ENCODE measurements around the gene MRPL43. TPM values are rescaled to one million over a fixed set of nuclear protein-coding genes. Genes with fewer than 3 reads are reported as not detected.

The MRPL43 gene
- total and polyA plus RNA-seq, 2 donors = 55.0 to 95.1 TPM

GRCh38 chr10:100968062-100968736 lies 19.1 kb downstream of the MRPL43 start:
- WGBS = 95% methylated on average over 2 of the region's 2 CpGs
- Histone ChIP-seq H3K4me1 (ENCODE audit: control insufficient read depth in 2 of 2, insufficient read depth in 2 of 2, low read length in 2 of 2) (peaks cover 2 to 15% of the 10 kb centered on the region in 2 donors), H3K27me3 (ENCODE audit: control insufficient read depth in 2 of 2, insufficient read depth in 1 of 2, low read length in 1 of 2) (peaks cover 3 to 8% of the 10 kb centered on the region in 2 donors), H3K27ac (ENCODE audit: low read depth in 1 of 2, low read length in 1 of 2) (no peak overlapping the region), H3K4me3 (ENCODE audit: low read length in 2 of 2) (no peak overlapping the region), H3K36me3 (ENCODE audit: control insufficient read depth in 2 of 2, insufficient read depth in 2 of 2, low read length in 1 of 2) (peaks cover 0 to 18% of the 10 kb centered on the region in 2 donors), H3K9me3 (ENCODE audit: control insufficient read depth in 2 of 2, insufficient read depth in 1 of 2, low read length in 1 of 2) (no peaks in the 10 kb centered on the region)
- no peak for DNase-seq (ENCODE audit: low read depth in 6 of 9, low spot score in 9 of 9)

GRCh38 chr10:100967332-100967731 lies 20.0 kb downstream of the MRPL43 start:
- 97% methylated on average over 2 of the region's 2 CpGs for WGBS
- Histone ChIP-seq H3K27ac (ENCODE audit: low read depth in 1 of 2, low read length in 1 of 2) (no peak overlapping the region), H3K27me3 (ENCODE audit: control insufficient read depth in 2 of 2, insufficient read depth in 1 of 2, low read length in 1 of 2) (peaks cover 3 to 8% of the 10 kb centered on the region in 2 donors), H3K36me3 (ENCODE audit: control insufficient read depth in 2 of 2, insufficient read depth in 2 of 2, low read length in 1 of 2) (peaks cover 0 to 27% of the 10 kb centered on the region in 2 donors), H3K9me3 (ENCODE audit: control insufficient read depth in 2 of 2, insufficient read depth in 1 of 2, low read length in 1 of 2) (no peaks in the 10 kb centered on the region), H3K4me1 (ENCODE audit: control insufficient read depth in 2 of 2, insufficient read depth in 2 of 2, low read length in 2 of 2) (peaks cover 2 to 15% of the 10 kb centered on the region in 2 donors), H3K4me3 (ENCODE audit: low read length in 2 of 2) (no peak overlapping the region)
- no peak for DNase-seq (ENCODE audit: low read depth in 6 of 9, low spot score in 9 of 9)

GRCh38 chr10:100966887-100967286 lies 20.4 kb downstream of the MRPL43 start:
- no peak for DNase-seq (ENCODE audit: low read depth in 6 of 9, low spot score in 9 of 9)
- Histone ChIP-seq H3K36me3 (ENCODE audit: control insufficient read depth in 2 of 2, insufficient read depth in 2 of 2, low read length in 1 of 2) (peaks cover 0 to 31% of the 10 kb centered on the region in 2 donors), H3K27me3 (ENCODE audit: control insufficient read depth in 2 of 2, insufficient read depth in 1 of 2, low read length in 1 of 2) (peaks cover 3 to 8% of the 10 kb centered on the region in 2 donors), H3K4me1 (ENCODE audit: control insufficient read depth in 2 of 2, insufficient read depth in 2 of 2, low read length in 2 of 2) (peaks cover 2 to 15% of the 10 kb centered on the region in 2 donors), H3K4me3 (ENCODE audit: low read length in 2 of 2) (no peak overlapping the region), H3K9me3 (ENCODE audit: control insufficient read depth in 2 of 2, insufficient read depth in 1 of 2, low read length in 1 of 2) (no peaks in the 10 kb centered on the region), H3K27ac (ENCODE audit: low read depth in 1 of 2, low read length in 1 of 2) (no peak overlapping the region)
- 97% methylated on average over 2 of the region's 2 CpGs for WGBS

- no peak overlapping the region for H3K27ac ChIP-seq (ENCODE audit: low read depth in 1 of 2, low read length in 1 of 2)
- no peaks in the 10 kb centered on the region for H3K9me3 ChIP-seq (ENCODE audit: control insufficient read depth in 2 of 2, insufficient read depth in 1 of 2, low read length in 1 of 2)
- no peak overlapping the region for H3K4me3 ChIP-seq (ENCODE audit: low read length in 2 of 2)
- H3K36me3 ChIP-seq (ENCODE audit: control insufficient read depth in 2 of 2, insufficient read depth in 2 of 2, low read length in 1 of 2) = peaks cover 0 to 33% of the 10 kb centered on the region in 2 donors
- WGBS = 78% methylated on average over 5 of the region's 5 CpGs
- peaks cover 2 to 15% of the 10 kb centered on the region in 2 donors for H3K4me1 ChIP-seq (ENCODE audit: control insufficient read depth in 2 of 2, insufficient read depth in 2 of 2, low read length in 2 of 2)
- peaks cover 3 to 8% of the 10 kb centered on the region in 2 donors for H3K27me3 ChIP-seq (ENCODE audit: control insufficient read depth in 2 of 2, insufficient read depth in 1 of 2, low read length in 1 of 2)
- no peak for DNase-seq (ENCODE audit: low read depth in 6 of 9, low spot score in 9 of 9)
These were observed 21.5 kb downstream of the MRPL43 start for GRCh38 chr10:100965820-100966219.

GRCh38 chr10:100963826-100964225 lies 23.5 kb downstream of the MRPL43 start:
- no peak overlapping the region for H3K27ac ChIP-seq (ENCODE audit: low read depth in 1 of 2, low read length in 1 of 2)
- H3K9me3 ChIP-seq (ENCODE audit: control insufficient read depth in 2 of 2, insufficient read depth in 1 of 2, low read length in 1 of 2) = no peaks in the 10 kb centered on the region
- 98% methylated on average over 1 of the region's 1 CpG for WGBS
- no peak for DNase-seq (ENCODE audit: low read depth in 6 of 9, low spot score in 9 of 9)
- peaks cover 4 to 44% of the 10 kb centered on the region in 2 donors for H3K36me3 ChIP-seq (ENCODE audit: control insufficient read depth in 2 of 2, insufficient read depth in 2 of 2, low read length in 1 of 2)
- H3K4me3 ChIP-seq (ENCODE audit: low read length in 2 of 2) = no peak overlapping the region
- peaks cover 0 to 4% of the 10 kb centered on the region in 2 donors for H3K4me1 ChIP-seq (ENCODE audit: control insufficient read depth in 2 of 2, insufficient read depth in 2 of 2, low read length in 2 of 2)
- no peaks in the 10 kb centered on the region for H3K27me3 ChIP-seq (ENCODE audit: control insufficient read depth in 2 of 2, insufficient read depth in 1 of 2, low read length in 1 of 2)

- DNase-seq (ENCODE audit: low read depth in 6 of 9, low spot score in 9 of 9) = no peak
- H3K9me3 ChIP-seq (ENCODE audit: control insufficient read depth in 2 of 2, insufficient read depth in 1 of 2, low read length in 1 of 2) = no peaks in the 10 kb centered on the region
- H3K36me3 ChIP-seq (ENCODE audit: control insufficient read depth in 2 of 2, insufficient read depth in 2 of 2, low read length in 1 of 2) = peaks cover 6 to 55% of the 10 kb centered on the region in 2 donors
- H3K27me3 ChIP-seq (ENCODE audit: control insufficient read depth in 2 of 2, insufficient read depth in 1 of 2, low read length in 1 of 2) = no peaks in the 10 kb centered on the region
- no peak overlapping the region for H3K4me3 ChIP-seq (ENCODE audit: low read length in 2 of 2)
- H3K4me1 ChIP-seq (ENCODE audit: control insufficient read depth in 2 of 2, insufficient read depth in 2 of 2, low read length in 2 of 2) = no peaks in the 10 kb centered on the region
- H3K27ac ChIP-seq (ENCODE audit: low read depth in 1 of 2, low read length in 1 of 2) = no peak overlapping the region
- WGBS = 95% methylated on average over 4 of the region's 4 CpGs
These were observed 24.8 kb downstream of the MRPL43 start for GRCh38 chr10:100962351-100963080.

- Histone ChIP-seq H3K4me3 (ENCODE audit: low read length in 2 of 2) (no peak overlapping the region), H3K4me1 (ENCODE audit: control insufficient read depth in 2 of 2, insufficient read depth in 2 of 2, low read length in 2 of 2) (no peaks in the 10 kb centered on the region), H3K36me3 (ENCODE audit: control insufficient read depth in 2 of 2, insufficient read depth in 2 of 2, low read length in 1 of 2) (peaks cover 6 to 50% of the 10 kb centered on the region in 2 donors), H3K27me3 (ENCODE audit: control insufficient read depth in 2 of 2, insufficient read depth in 1 of 2, low read length in 1 of 2) (no peaks in the 10 kb centered on the region), H3K27ac (ENCODE audit: low read depth in 1 of 2, low read length in 1 of 2) (no peak overlapping the region), H3K9me3 (ENCODE audit: control insufficient read depth in 2 of 2, insufficient read depth in 1 of 2, low read length in 1 of 2) (no peaks in the 10 kb centered on the region)
- no peak for DNase-seq (ENCODE audit: low read depth in 6 of 9, low spot score in 9 of 9)
These were observed 27.0 kb downstream of the MRPL43 start for GRCh38 chr10:100960251-100960650.

- no peaks in the 10 kb centered on the region for H3K4me1 ChIP-seq (ENCODE audit: control insufficient read depth in 2 of 2, insufficient read depth in 2 of 2, low read length in 2 of 2)
- WGBS = 96% methylated on average over 3 of the region's 3 CpGs
- H3K4me3 ChIP-seq (ENCODE audit: low read length in 2 of 2) = no peak overlapping the region
- H3K27ac ChIP-seq (ENCODE audit: low read depth in 1 of 2, low read length in 1 of 2) = no peak overlapping the region
- no peaks in the 10 kb centered on the region for H3K9me3 ChIP-seq (ENCODE audit: control insufficient read depth in 2 of 2, insufficient read depth in 1 of 2, low read length in 1 of 2)
- H3K27me3 ChIP-seq (ENCODE audit: control insufficient read depth in 2 of 2, insufficient read depth in 1 of 2, low read length in 1 of 2) = no peaks in the 10 kb centered on the region
- DNase-seq (ENCODE audit: low read depth in 6 of 9, low spot score in 9 of 9) = no peak
- H3K36me3 ChIP-seq (ENCODE audit: control insufficient read depth in 2 of 2, insufficient read depth in 2 of 2, low read length in 1 of 2) = peaks cover 16 to 49% of the 10 kb centered on the region in 2 donors
These were observed 38.4 kb downstream of the MRPL43 start for GRCh38 chr10:100948916-100949315.

- H3K36me3 ChIP-seq (ENCODE audit: control insufficient read depth in 2 of 2, insufficient read depth in 2 of 2, low read length in 1 of 2) = peaks cover 21 to 51% of the 10 kb centered on the region in 2 donors
These were observed 41.5 kb downstream of the MRPL43 start for GRCh38 chr10:100945754-100946153.

More at GRCh38 chr10:100945754-100946153, 41.5 kb downstream of the MRPL43 start:
- no peak for DNase-seq (ENCODE audit: low read depth in 6 of 9, low spot score in 9 of 9)
- no peak overlapping the region for H3K27ac ChIP-seq (ENCODE audit: low read depth in 1 of 2, low read length in 1 of 2)
- no peaks in the 10 kb centered on the region for H3K9me3 ChIP-seq (ENCODE audit: control insufficient read depth in 2 of 2, insufficient read depth in 1 of 2, low read length in 1 of 2)
- no peaks in the 10 kb centered on the region for H3K4me1 ChIP-seq (ENCODE audit: control insufficient read depth in 2 of 2, insufficient read depth in 2 of 2, low read length in 2 of 2)
- no peak overlapping the region for H3K4me3 ChIP-seq (ENCODE audit: low read length in 2 of 2)
- no peaks in the 10 kb centered on the region for H3K27me3 ChIP-seq (ENCODE audit: control insufficient read depth in 2 of 2, insufficient read depth in 1 of 2, low read length in 1 of 2)

Data from thymus (tissue), 11 donors.